NB4 (cell line): ENCODE measurements around the gene EIF2S2.

Experiments used
- POLR2A ChIP-seq: IDR thresholded peaks from 2 replicates; pipeline ENCODE4 v1.6.1; 2011; ENCODE audit warnings: mild to moderate bottlenecking; ENCODE audit not compliant: insufficient read length; ENCODE audit errors: extremely low read depth
- TF ChIP-seq, protein P1 (sequence below): IDR thresholded peaks from one replicate; pipeline ENCODE4 v1.5.1; 2012; ENCODE audit warnings: low read depth, low read length

- TF ChIP-seq, protein P1, sequence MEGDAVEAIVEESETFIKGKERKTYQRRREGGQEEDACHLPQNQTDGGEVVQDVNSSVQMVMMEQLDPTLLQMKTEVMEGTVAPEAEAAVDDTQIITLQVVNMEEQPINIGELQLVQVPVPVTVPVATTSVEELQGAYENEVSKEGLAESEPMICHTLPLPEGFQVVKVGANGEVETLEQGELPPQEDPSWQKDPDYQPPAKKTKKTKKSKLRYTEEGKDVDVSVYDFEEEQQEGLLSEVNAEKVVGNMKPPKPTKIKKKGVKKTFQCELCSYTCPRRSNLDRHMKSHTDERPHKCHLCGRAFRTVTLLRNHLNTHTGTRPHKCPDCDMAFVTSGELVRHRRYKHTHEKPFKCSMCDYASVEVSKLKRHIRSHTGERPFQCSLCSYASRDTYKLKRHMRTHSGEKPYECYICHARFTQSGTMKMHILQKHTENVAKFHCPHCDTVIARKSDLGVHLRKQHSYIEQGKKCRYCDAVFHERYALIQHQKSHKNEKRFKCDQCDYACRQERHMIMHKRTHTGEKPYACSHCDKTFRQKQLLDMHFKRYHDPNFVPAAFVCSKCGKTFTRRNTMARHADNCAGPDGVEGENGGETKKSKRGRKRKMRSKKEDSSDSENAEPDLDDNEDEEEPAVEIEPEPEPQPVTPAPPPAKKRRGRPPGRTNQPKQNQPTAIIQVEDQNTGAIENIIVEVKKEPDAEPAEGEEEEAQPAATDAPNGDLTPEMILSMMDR = no peak
- no peak for TF ChIP-seq POLR2A
These were observed 2.8 kb upstream of the EIF2S2 start for GRCh38 chr20:34114809-34115208.
